HL-60 (cell line): ENCODE results near the gene MAN2A2.

Experiments used
- POLR2AphosphoS5 ChIP-seq: IDR thresholded peaks from 2 replicates; pipeline ENCODE4 v1.6.1; 2012; ENCODE audit warnings: low read depth
- TF ChIP-seq, protein P1 (sequence below): IDR thresholded peaks from one replicate; pipeline ENCODE4 v1.5.1; 2011; ENCODE audit warnings: low read length, control low read depth, inconsistent platforms; ENCODE audit not compliant: insufficient read depth

GRCh38 chr15:90875549-90875981 lies 27.5 kb upstream of the MAN2A2 start:
- no peak for TF ChIP-seq POLR2AphosphoS5
- TF ChIP-seq, protein P1, sequence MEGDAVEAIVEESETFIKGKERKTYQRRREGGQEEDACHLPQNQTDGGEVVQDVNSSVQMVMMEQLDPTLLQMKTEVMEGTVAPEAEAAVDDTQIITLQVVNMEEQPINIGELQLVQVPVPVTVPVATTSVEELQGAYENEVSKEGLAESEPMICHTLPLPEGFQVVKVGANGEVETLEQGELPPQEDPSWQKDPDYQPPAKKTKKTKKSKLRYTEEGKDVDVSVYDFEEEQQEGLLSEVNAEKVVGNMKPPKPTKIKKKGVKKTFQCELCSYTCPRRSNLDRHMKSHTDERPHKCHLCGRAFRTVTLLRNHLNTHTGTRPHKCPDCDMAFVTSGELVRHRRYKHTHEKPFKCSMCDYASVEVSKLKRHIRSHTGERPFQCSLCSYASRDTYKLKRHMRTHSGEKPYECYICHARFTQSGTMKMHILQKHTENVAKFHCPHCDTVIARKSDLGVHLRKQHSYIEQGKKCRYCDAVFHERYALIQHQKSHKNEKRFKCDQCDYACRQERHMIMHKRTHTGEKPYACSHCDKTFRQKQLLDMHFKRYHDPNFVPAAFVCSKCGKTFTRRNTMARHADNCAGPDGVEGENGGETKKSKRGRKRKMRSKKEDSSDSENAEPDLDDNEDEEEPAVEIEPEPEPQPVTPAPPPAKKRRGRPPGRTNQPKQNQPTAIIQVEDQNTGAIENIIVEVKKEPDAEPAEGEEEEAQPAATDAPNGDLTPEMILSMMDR, result no peak
